GM21515 (cell line): ENCODE measurements around the gene RAB6C.
"Not testable (repeated sequence)": the region's sequence is repeated elsewhere in the genome, so short reads cannot be mapped to it uniquely, and the experiment has no call there.

Experiments
- ATAC-seq: cut with Tn5 transposase; IDR thresholded peaks from one replicate; pipeline ENCODE4 v1.9.1; 2021; ENCODE audit not compliant: unreplicated experiment

The RAB6C gene

GRCh38 chr2:129992415-129993006, 13.0 kb downstream of the RAB6C start:
- ATAC-seq = not testable (repeated sequence)

GRCh38 chr2:129993151-129993550, 13.7 kb downstream of the RAB6C start:
- ATAC-seq = not testable (repeated sequence)

GRCh38 chr2:129996657-129997237, 17.3 kb downstream of the RAB6C start:
- not testable (repeated sequence) for ATAC-seq

GRCh38 chr2:129998771-129999170, 19.3 kb downstream of the RAB6C start:
- ATAC-seq = not testable (repeated sequence)

GRCh38 chr2:130005862-130006261, 26.4 kb downstream of the RAB6C start:
- not testable (repeated sequence) for ATAC-seq

GRCh38 chr2:130016701-130017100, 37.2 kb downstream of the RAB6C start:
- ATAC-seq = not testable (repeated sequence)

- ATAC-seq = no peak
These were observed 39.9 kb downstream of the RAB6C start for GRCh38 chr2:130019402-130019801.

GRCh38 chr2:130020069-130020468, 40.6 kb downstream of the RAB6C start:
- not testable (repeated sequence) for ATAC-seq

GRCh38 chr2:130025931-130026330, 46.5 kb downstream of the RAB6C start:
- not testable (repeated sequence) for ATAC-seq
